ENCODE results near the gene STAG2.

- no peak for TF ChIP-seq POLR2AphosphoS5 (IDR thresholded peaks at IDR 0.05; ENCODE audit: low read depth)
- TF ChIP-seq CTCF (IDR thresholded peaks at IDR 0.05; ENCODE audit: insufficient read depth, low read length) = no peak
- no peak for TF ChIP-seq SPI1 (IDR thresholded peaks at IDR 0.05; ENCODE audit: borderline replicate concordance, low read depth)
- no peak for TF ChIP-seq GABPA (IDR thresholded peaks at IDR 0.05; ENCODE audit: low read depth)
- TF ChIP-seq REST (IDR thresholded peaks at IDR 0.05; ENCODE audit: insufficient replicate concordance, low read depth) = no peak
Measured at GRCh38 chrX:124005228-124005627, 43.7 kb downstream of the STAG2 start.
